ENCODE measurements around the gene SLC8A3. TPM values are rescaled to one million over a fixed set of nuclear protein-coding genes. Genes with fewer than 3 reads are reported as not detected.

The SLC8A3 gene
- total and polyA plus RNA-seq, 10 of the 15 experiments (the other 5 are each of a cell fraction or from before 2014, with no cell fraction given) = 0.04 to 0.17 (median 0.13) TPM; not detected in 3

DNA sequence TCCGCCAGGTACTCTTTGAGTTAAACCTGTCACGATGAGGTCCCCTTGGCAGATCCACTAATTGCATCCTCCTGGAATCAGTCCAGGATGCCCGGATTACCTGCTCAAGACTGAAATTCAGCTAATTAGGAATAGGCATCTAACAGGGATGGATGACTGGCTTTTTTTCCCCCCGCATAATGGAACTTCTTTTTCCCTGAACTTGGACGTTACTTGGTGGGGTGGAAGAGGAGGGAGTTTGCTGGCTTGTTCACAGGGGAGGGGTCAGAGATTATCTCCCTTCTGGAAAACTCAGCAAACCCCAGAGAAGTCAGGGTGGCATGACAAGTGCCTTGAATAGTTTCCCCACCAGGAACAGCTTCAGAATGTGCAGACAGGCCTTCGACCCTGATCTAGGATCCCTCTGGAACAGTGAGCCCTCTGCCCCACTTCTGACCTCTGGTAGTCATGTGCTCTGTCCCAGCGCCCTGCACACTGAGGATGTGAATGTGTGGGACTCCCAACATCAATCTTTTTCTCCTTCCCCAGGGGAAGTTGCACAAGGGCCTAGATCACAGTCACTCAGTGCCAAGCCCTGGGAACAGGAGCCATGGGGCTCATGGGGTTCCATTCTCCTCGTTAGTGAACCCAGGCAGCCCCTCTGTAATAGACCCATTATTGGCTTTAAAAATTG, 167.1 kb downstream of the SLC8A3 start:
- H3K9ac ChIP-seq (ENCODE audit: control insufficient read depth, insufficient read depth, low read length) = no peak overlapping the region
- CTCF ChIA-PET = no interaction called here
- H3K4me1 ChIP-seq (ENCODE audit: control insufficient read depth, insufficient read depth, low read length) = peaks cover 17% of the 10 kb centered on the region
- no peak overlapping the region for H3K4me3 ChIP-seq
- no peak overlapping the region for H2AFZ ChIP-seq (ENCODE audit: control insufficient read depth, low read depth, low read length)
- H3K9me3 ChIP-seq (replicated peaks; ENCODE audit: control insufficient read depth, insufficient read depth, low read length) = no peaks in the 10 kb centered on the region
- WGBS (ENCODE audit: insufficient coverage, insufficient replicate concordance, low lambda C conversion rate, missing lambda C conversion rate) = 36% methylated on average over 8 of the region's 8 CpGs
- DNase-seq (ENCODE audit: low read depth, low spot score) (no peak), FAIRE-seq (no peak), ATAC-seq (no peak)
- no peaks in the 10 kb centered on the region; the same call in 1 of the 2 replicates for H4K20me1 ChIP-seq (ENCODE audit: control insufficient read depth, insufficient read depth)
- no TSS peak for BruUV-seq (replicated peaks)
- SMC1A ChIA-PET (ENCODE audit: uncharacterized antibody, unreplicated experiment) = no interaction called here
- no peak for TF ChIP-seq RBBP5 (conservative IDR thresholded peaks at IDR 0.05)
- TF ChIP-seq, protein P1, sequence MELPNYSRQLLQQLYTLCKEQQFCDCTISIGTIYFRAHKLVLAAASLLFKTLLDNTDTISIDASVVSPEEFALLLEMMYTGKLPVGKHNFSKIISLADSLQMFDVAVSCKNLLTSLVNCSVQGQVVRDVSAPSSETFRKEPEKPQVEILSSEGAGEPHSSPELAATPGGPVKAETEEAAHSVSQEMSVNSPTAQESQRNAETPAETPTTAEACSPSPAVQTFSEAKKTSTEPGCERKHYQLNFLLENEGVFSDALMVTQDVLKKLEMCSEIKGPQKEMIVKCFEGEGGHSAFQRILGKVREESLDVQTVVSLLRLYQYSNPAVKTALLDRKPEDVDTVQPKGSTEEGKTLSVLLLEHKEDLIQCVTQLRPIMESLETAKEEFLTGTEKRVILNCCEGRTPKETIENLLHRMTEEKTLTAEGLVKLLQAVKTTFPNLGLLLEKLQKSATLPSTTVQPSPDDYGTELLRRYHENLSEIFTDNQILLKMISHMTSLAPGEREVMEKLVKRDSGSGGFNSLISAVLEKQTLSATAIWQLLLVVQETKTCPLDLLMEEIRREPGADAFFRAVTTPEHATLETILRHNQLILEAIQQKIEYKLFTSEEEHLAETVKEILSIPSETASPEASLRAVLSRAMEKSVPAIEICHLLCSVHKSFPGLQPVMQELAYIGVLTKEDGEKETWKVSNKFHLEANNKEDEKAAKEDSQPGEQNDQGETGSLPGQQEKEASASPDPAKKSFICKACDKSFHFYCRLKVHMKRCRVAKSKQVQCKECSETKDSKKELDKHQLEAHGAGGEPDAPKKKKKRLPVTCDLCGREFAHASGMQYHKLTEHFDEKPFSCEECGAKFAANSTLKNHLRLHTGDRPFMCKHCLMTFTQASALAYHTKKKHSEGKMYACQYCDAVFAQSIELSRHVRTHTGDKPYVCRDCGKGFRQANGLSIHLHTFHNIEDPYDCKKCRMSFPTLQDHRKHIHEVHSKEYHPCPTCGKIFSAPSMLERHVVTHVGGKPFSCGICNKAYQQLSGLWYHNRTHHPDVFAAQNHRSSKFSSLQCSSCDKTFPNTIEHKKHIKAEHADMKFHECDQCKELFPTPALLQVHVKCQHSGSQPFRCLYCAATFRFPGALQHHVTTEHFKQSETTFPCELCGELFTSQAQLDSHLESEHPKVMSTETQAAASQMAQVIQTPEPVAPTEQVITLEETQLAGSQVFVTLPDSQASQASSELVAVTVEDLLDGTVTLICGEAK (IDR thresholded peaks at IDR 0.05; ENCODE audit: borderline replicate concordance) = no peak
- TF ChIP-seq KAT2A (conservative IDR thresholded peaks at IDR 0.05; ENCODE audit: control insufficient read depth, low read depth, low read length) = no peak
- TF ChIP-seq KDM1A (IDR thresholded peaks at IDR 0.05; ENCODE audit: borderline replicate concordance) = no peak
- TF ChIP-seq SIN3A (IDR thresholded peaks at IDR 0.05; ENCODE audit: low read depth, low read length) = no peak
- no peak for TF ChIP-seq TAF1 (IDR thresholded peaks at IDR 0.05; ENCODE audit: borderline replicate concordance, low read depth, low read length)
- TF ChIP-seq RB1 (IDR thresholded peaks at IDR 0.05; ENCODE audit: borderline replicate concordance) = no peak
- TF ChIP-seq RCOR1 (conservative IDR thresholded peaks at IDR 0.05; ENCODE audit: low read depth, low read length) = no peak
- no peak overlapping the region for H3K4me2 ChIP-seq (ENCODE audit: control insufficient read depth, insufficient read depth)
- H3K27me3 ChIP-seq (replicated peaks in 1 of 2; ENCODE audit: control insufficient read depth in 2 of 2, insufficient read depth in 2 of 2, low read length in 1 of 2) = no peaks in the 10 kb centered on the region; a peak in 1 of 4 replicates
- intact Hi-C loops (cut with micrococcal nuclease; ENCODE audit: unreplicated experiment) (no loop called here), in situ Hi-C loops (cut with MboI) (loop anchor here (10.0 kb wide), 1 partner anchor 437 kb away; no protein-coding TSS in a partner anchor)
- H3K36me3 ChIP-seq (ENCODE audit: control insufficient read depth in 2 of 2, insufficient read depth in 2 of 2, low read length in 1 of 2) = no peaks in the 10 kb centered on the region
- POLR2A ChIA-PET = no interaction called here
- RAD21 ChIA-PET (ENCODE audit: unreplicated experiment) = no interaction called here
- H3K27ac ChIP-seq (ENCODE audit: control insufficient read depth, insufficient read depth) = no peak overlapping the region
- H3K79me2 ChIP-seq (ENCODE audit: control insufficient read depth, insufficient read depth, low read length) = no peaks in the 10 kb centered on the region
